Spleen (tissue), 11 donors: Measurements from ENCODE around the gene FLOT2. TPM values are rescaled to one million over a fixed set of nuclear protein-coding genes. Genes with fewer than 3 reads are reported as not detected.

Experiments
- DNase-seq: peaks from one replicate; pipeline ENCODE4 v3.0.0-alpha.2; 2020
- H3K27ac ChIP-seq, 8 donors: fragments of 200-600 bp; sonication (generic) in 7 of 8; 1 replicate in 4 of 8; 2 replicates in 4 of 8; pipeline versions ENCODE4 v1.5.0 to v1.8.0; 2016 to 2021; ENCODE audit warnings: inconsistent platforms in 4 of 8, mild to moderate bottlenecking in 4 of 8, moderate library complexity in 1 of 8
- H3K27me3 ChIP-seq, 7 donors: fragments of 200-600 bp; sonication (generic) in 6 of 7; replicated peaks in 1 of 7; 1 replicate in 4 of 7; 2 replicates in 3 of 7; pipeline versions ENCODE4 v1.5.0 to v1.8.0; 2016 to 2021; ENCODE audit warnings: inconsistent platforms in 3 of 7, mild to moderate bottlenecking in 1 of 7
- H3K36me3 ChIP-seq, 6 donors: fragments of 200-600 bp; sonication (generic) in 5 of 6; 1 replicate in 4 of 6; 2 replicates in 2 of 6; pipeline versions ENCODE4 v1.5.0 to v1.8.0; 2016 to 2021; ENCODE audit warnings: inconsistent platforms in 2 of 6
- H3K4me1 ChIP-seq, 6 donors: fragments of 200-600 bp; sonication (generic) in 5 of 6; 1 replicate in 3 of 6; 2 replicates in 3 of 6; pipeline versions ENCODE4 v1.5.0 to v1.8.0; 2016 to 2021; ENCODE audit warnings: inconsistent platforms in 3 of 6
- H3K4me3 ChIP-seq, 8 donors: fragments of 200-600 bp; sonication (generic) in 7 of 8; 1 replicate in 4 of 8; 2 replicates in 4 of 8; pipeline versions ENCODE4 v1.5.0 to v1.8.0; 2016 to 2021; ENCODE audit warnings: inconsistent platforms in 4 of 8, mild to moderate bottlenecking in 4 of 8, moderate library complexity in 2 of 8
- H3K9me3 ChIP-seq, 8 donors: fragments of 200-600 bp; sonication (generic) in 7 of 8; 1 replicate in 4 of 8; 2 replicates in 4 of 8; pipeline versions ENCODE4 v1.5.0 to v1.8.0; 2016 to 2021; ENCODE audit warnings: inconsistent platforms in 4 of 8
- POLR2A ChIP-seq, 3 donors: fragments of 450-650 bp; IDR thresholded peaks; one replicate each; pipeline ENCODE4 v1.5.1; 2017; ENCODE audit warnings: antibody characterized with exemption in 3 of 3, mild to moderate bottlenecking in 1 of 3
- POLR2AphosphoS5 ChIP-seq, 3 donors: sonication (generic); formaldehyde crosslinking; IDR thresholded peaks; one replicate each; pipeline ENCODE4 v1.5.1; 2017; ENCODE audit warnings: antibody characterized with exemption in 3 of 3
- WGBS, 5 donors: extraction: QIAGEN DNeasy Blood & Tissue Kit in 3 of 5; methylation state at CpG; one replicate each; pipeline versions ENCODE4 v1.1.5 to v1.1.7; 2013 to 2018; 5-methylcytosine and 5-hydroxymethylcytosine counted together
- intact Hi-C: fragments of 100-400 bp; cut with DNase I; formaldehyde crosslinking; loops from one replicate; pipeline ENCODE4 v1.15.0; 2023; ENCODE audit warnings: low total_unique reads
- polyA plus RNA-seq, 3 donors: library from polyadenylated mRNA; stranded (reverse); fragments of 200-250 nt; gene quantifications; one replicate each; pipeline ENCODE4 v1.2.1, GENCODE V29; 2013
- total RNA-seq, 7 donors: library from RNA; depleted of rRNA in 3 of 7; stranded (reverse); fragments of >200 nt in 3 of 7; fragmentation: NEBNext Ultra II Directional in 4 of 7; extraction: Animal tissue kit (Norgen Biotek cat#: 25700) in 4 of 7; gene quantifications; one replicate each; pipeline versions ENCODE4 v1.1.0 to v1.2.1, GENCODE V29; 2016 to 2021
- TF ChIP-seq, protein P1 (sequence below), 11 experiments: fragments of 200-600 bp in 7 of 11; fragments of 450-650 bp in 4 of 11; sonication (generic) in 4 of 11; IDR thresholded peaks in 8 of 11; conservative IDR thresholded peaks in 3 of 11; 1 replicate in 7 of 11; 2 replicates in 4 of 11; pipeline versions ENCODE4 v1.4.0 to v1.8.0; 2016 to 2021; ENCODE audit warnings: antibody characterized with exemption in 11 of 11, inconsistent platforms in 4 of 11, mild to moderate bottlenecking in 1 of 11
- donor health status: healthy with polysubstance abuse.
- donor health status: DM: no; HTN: no; CAD: no; lungs with moderate emphysema.
- donor health status: DM: no; HTN: no; CAD: no.
- donor health status: Bipolar disorder and iron deficiency.
- donor health status: healthy.
- donor health status: DM: no; HTN: no; CAD: no.
- donor health status: DM: yes; HTN: yes; CAD: no.

The FLOT2 gene
- total and polyA plus RNA-seq, 10 donors, result 80.8 to 259 (median 184) TPM

DNA sequence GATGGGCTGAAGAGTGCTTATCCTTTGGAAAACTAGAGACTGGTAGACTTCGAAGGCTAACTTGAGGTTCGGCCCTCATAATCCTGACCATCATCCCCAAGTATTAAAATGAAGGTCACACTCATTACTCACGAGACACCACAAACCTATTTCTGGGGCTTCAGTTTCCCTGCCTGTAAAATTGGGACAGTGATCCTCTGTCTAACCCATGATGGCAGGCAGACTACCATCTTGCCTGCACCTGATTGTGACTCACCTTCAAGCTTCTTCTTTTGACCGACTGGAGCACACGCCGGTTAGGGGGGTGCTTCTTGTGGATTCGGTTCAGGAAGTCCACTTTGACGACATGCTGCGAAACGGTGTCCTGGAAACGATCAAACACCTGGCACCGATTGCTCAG lies 19.5 kb upstream of the FLOT2 start:
- H3K4me3 ChIP-seq, result no peak overlapping the region
- TF ChIP-seq, protein P1, sequence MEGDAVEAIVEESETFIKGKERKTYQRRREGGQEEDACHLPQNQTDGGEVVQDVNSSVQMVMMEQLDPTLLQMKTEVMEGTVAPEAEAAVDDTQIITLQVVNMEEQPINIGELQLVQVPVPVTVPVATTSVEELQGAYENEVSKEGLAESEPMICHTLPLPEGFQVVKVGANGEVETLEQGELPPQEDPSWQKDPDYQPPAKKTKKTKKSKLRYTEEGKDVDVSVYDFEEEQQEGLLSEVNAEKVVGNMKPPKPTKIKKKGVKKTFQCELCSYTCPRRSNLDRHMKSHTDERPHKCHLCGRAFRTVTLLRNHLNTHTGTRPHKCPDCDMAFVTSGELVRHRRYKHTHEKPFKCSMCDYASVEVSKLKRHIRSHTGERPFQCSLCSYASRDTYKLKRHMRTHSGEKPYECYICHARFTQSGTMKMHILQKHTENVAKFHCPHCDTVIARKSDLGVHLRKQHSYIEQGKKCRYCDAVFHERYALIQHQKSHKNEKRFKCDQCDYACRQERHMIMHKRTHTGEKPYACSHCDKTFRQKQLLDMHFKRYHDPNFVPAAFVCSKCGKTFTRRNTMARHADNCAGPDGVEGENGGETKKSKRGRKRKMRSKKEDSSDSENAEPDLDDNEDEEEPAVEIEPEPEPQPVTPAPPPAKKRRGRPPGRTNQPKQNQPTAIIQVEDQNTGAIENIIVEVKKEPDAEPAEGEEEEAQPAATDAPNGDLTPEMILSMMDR (IDR thresholded peaks at IDR 0.05 in 8 of 11, conservative IDR thresholded peaks at IDR 0.05 in 3 of 11), result no peak
- no peak for TF ChIP-seq POLR2A (IDR thresholded peaks at IDR 0.05)
- H3K27ac ChIP-seq, result peak overlapping the region in 4 of 8 donors; percentile 1 to 56 (median 30)
- H3K9me3 ChIP-seq, result no peaks in the 10 kb centered on the region
- H3K4me1 ChIP-seq, result peaks cover 0 to 18% (median 3%) of the 10 kb centered on the region in 6 donors
- no peak for DNase-seq
- H3K36me3 ChIP-seq, result peaks cover 0 to 100% (median 98%) of the 10 kb centered on the region in 6 donors
- H3K27me3 ChIP-seq, result no peaks in the 10 kb centered on the region
- WGBS, 5 donors, result 79 to 94% (median 87%) methylated on average over 12 of the region's 12 CpGs
- intact Hi-C loops, result loop anchor here (10.0 kb wide), 1 partner anchor 152 kb away; no protein-coding TSS in a partner anchor

DNA sequence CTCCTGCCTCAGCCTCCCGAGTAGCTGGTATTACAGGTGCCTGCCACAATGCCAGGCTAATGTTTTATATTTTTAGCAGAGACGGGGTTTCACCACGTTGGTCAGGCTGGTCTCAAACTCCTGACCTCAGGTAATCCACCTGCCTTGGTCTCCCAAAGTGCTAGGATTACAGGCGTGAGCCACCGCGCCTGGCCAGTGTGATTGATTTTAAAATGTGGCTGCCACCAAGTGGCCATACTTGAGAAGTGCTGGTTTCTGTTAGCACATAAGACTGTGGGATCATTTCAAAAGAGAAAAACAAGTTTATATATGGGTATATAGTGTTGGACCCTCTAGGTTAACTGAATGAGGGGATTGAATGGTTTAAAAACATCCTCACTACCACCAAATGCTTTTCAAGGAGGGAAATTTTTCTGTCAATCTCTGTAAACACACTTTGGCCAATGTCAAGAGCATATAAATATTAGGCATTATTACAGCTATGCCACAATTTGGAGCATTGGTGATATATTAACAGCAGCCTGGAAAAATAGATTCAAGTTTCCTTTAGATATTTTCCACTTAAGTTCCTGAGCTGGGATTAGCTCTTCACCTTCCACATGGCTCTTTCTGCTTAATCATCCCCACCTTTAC lies 18.9 kb upstream of the FLOT2 start:
- H3K4me3 ChIP-seq, result no peak overlapping the region
- peaks cover 0 to 100% (median 100%) of the 10 kb centered on the region in 6 donors for H3K36me3 ChIP-seq
- TF ChIP-seq, protein P1 (IDR thresholded peaks at IDR 0.05 in 8 of 11, conservative IDR thresholded peaks at IDR 0.05 in 3 of 11), result peak; percentile 40 to 83 (median 72)
- TF ChIP-seq POLR2AphosphoS5 (IDR thresholded peaks at IDR 0.05) (peak in 2 of 3 donors; percentile 6 to 58), POLR2A (IDR thresholded peaks at IDR 0.05) (no peak)
- H3K27me3 ChIP-seq, result no peaks in the 10 kb centered on the region
- no peak for DNase-seq
- intact Hi-C loops, result loop anchor here (10.0 kb wide), 1 partner anchor 152 kb away; no protein-coding TSS in a partner anchor
- H3K4me1 ChIP-seq, result peaks cover 0 to 18% (median 3%) of the 10 kb centered on the region in 6 donors
- 46 to 63% (median 49%) methylated on average over 6 of the region's 6 CpGs for WGBS, 5 donors
- H3K27ac ChIP-seq, result peak overlapping the region in 2 of 8 donors; percentile 44 to 56
- H3K9me3 ChIP-seq, result no peaks in the 10 kb centered on the region

DNA sequence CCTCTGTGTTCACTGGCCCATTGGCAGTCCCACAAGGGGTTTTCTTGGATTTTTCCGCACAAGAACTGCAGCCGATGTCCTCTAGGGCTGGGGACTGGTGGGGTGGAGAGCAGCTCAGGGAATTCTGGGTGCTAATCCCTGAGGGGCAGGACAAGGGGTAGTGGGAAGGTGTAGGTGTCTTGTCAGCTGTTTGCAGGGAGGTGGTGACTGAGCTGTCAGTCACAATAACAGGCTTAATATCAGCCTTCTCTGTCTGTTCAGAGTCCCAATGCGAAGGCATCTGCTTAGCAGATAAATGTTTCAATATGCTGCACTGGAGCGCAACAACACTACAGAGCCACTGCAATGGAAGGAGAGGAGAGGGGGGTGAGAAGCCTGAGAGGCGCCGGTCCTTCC lies 15.4 kb upstream of the FLOT2 start:
- intact Hi-C loops, result loop anchor here (10.0 kb wide), 1 partner anchor 148 kb away; no protein-coding TSS in a partner anchor
- Histone ChIP-seq H3K4me1 (peaks cover 0 to 18% (median 3%) of the 10 kb centered on the region in 6 donors), H3K27me3 (no peaks in the 10 kb centered on the region), H3K4me3 (no peak overlapping the region), H3K36me3 (peaks cover 5 to 100% (median 100%) of the 10 kb centered on the region in 6 donors), H3K27ac (peak overlapping the region in 2 of 8 donors; percentile 3 to 45), H3K9me3 (no peaks in the 10 kb centered on the region)
- 92 to 97% (median 94%) methylated on average over 5 to 6 of the region's 6 CpGs for WGBS, 5 donors
- no peak for DNase-seq
- TF ChIP-seq POLR2AphosphoS5 (IDR thresholded peaks at IDR 0.05) (no peak), POLR2A (IDR thresholded peaks at IDR 0.05) (no peak)
- TF ChIP-seq, protein P1 (IDR thresholded peaks at IDR 0.05 in 8 of 11, conservative IDR thresholded peaks at IDR 0.05 in 3 of 11), result no peak

DNA sequence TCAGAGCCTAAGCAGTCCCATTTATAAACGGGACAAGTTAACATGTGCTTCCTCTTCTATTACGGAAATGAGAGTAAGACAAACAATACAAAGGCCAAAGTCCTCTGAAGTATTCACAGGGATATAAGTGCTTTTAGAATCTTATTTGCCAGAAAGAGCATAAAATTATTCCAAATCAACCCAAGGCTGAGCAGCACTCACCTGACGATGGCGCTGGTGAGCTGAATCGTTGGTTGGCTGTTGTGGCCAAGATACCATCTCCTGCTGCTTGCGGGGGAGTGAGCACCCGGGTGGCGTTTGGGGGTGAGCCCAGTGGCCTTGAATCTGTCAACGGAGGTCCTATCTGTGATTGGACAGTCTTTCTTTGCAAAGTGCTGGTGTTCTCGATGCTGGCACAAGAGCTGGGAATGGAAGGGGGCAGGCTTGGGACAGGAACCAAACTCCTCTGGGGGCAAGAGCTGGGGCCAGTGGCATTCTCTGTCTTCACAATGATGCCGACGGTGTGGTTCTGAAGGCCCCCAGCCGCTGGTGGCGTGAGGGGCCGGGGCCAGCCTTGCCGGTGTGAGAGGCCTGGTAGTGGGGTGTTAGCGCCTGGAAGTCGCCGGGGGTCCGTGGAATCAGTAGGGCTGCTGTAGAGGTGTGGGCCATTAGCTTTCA lies 14.9 kb upstream of the FLOT2 start:
- Histone ChIP-seq H3K4me3 (no peak overlapping the region), H3K27ac (peak overlapping the region in 2 of 8 donors; percentile 3 to 45), H3K36me3 (peaks cover 5 to 100% (median 100%) of the 10 kb centered on the region in 6 donors), H3K27me3 (no peaks in the 10 kb centered on the region), H3K9me3 (no peaks in the 10 kb centered on the region), H3K4me1 (peaks cover 0 to 18% (median 3%) of the 10 kb centered on the region in 6 donors)
- intact Hi-C loops, result loop anchor here (10.0 kb wide), 1 partner anchor 148 kb away; no protein-coding TSS in a partner anchor
- DNase-seq, result no peak
- WGBS, 5 donors, result 85 to 91% (median 86%) methylated on average over 16 to 20 of the region's 20 CpGs
- TF ChIP-seq POLR2A (IDR thresholded peaks at IDR 0.05) (no peak), POLR2AphosphoS5 (IDR thresholded peaks at IDR 0.05) (peak; percentile 27 to 60 (median 40))
- TF ChIP-seq, protein P1 (IDR thresholded peaks at IDR 0.05 in 8 of 11, conservative IDR thresholded peaks at IDR 0.05 in 3 of 11), result peak in 3 of 11 experiments; percentile 8 to 12 (median 11)
